H1 (cell line): Measurements from ENCODE around the gene SRSF1. TPM values are rescaled to one million over a fixed set of nuclear protein-coding genes. Genes with fewer than 3 reads are reported as not detected.
"Not testable (repeated sequence)": the region's sequence is repeated elsewhere in the genome, so short reads cannot be mapped to it uniquely, and the experiment has no call there.

Experiments
- CTCF ChIA-PET: fragments of 300-600 bp; sonication (Branson Sonifier 250); formaldehyde crosslinking; loops from one replicate; lab custom pipeline; 2021; ENCODE audit not compliant: partially characterized antibody; lab: Charles Lee
- POLR2A ChIA-PET: fragments of 300-600 bp; sonication (Branson Sonifier 250); formaldehyde crosslinking; loops from one replicate; lab custom pipeline; 2021; ENCODE audit warnings: inconsistent platforms; ENCODE audit not compliant: partially characterized antibody; lab: Charles Lee
- DNase-seq, 2 experiments: peaks; one replicate each; pipeline versions ENCODE4 v3.0.0 to v3.0.0-alpha.2; 2010 to 2022; ENCODE audit warnings: low spot score in 2 of 2, low read depth in 1 of 2, mixed read lengths in 1 of 2
- FAIRE-seq: peaks from 2 replicates; lab custom pipeline; 2011; peaks lifted over from hg19 to GRCh38; lab: Jason Lieb, UNC
- H2AFZ ChIP-seq: 2 replicates; pipeline ENCODE4 v1.8.1; 2012; ENCODE audit warnings: low read length, inconsistent platforms
- H2AK5ac ChIP-seq: 2 replicates; pipeline ENCODE4 v1.6.1; 2013; ENCODE audit warnings: low read depth, low read length
- H2BK120ac ChIP-seq: replicated peaks from 2 replicates; pipeline ENCODE3; 2013; ENCODE audit warnings: low read depth, low read length, inconsistent platforms
- H2BK12ac ChIP-seq: 2 replicates; pipeline ENCODE4 v1.6.1; 2013; ENCODE audit warnings: low read depth, low read length
- H2BK15ac ChIP-seq: 2 replicates; pipeline ENCODE4 v1.6.1; 2013; ENCODE audit warnings: low read length
- H2BK20ac ChIP-seq: 2 replicates; pipeline ENCODE4 v1.6.1; 2013; ENCODE audit warnings: low read length
- H2BK5ac ChIP-seq: 2 replicates; pipeline ENCODE4 v1.6.1; 2013; ENCODE audit warnings: low read depth, low read length
- H3K14ac ChIP-seq: 2 replicates; pipeline ENCODE4 v1.6.1; 2013; ENCODE audit warnings: inconsistent platforms; ENCODE audit not compliant: insufficient read length
- H3K18ac ChIP-seq: 2 replicates; pipeline ENCODE4 v1.6.1; 2013; ENCODE audit warnings: low read length; ENCODE audit errors: extremely low read depth
- H3K23ac ChIP-seq: 2 replicates; pipeline ENCODE4 v1.6.1; 2013; ENCODE audit warnings: inconsistent platforms; ENCODE audit not compliant: insufficient read length
- H3K23me2 ChIP-seq: 2 replicates; pipeline ENCODE4 v1.6.1; 2013; ENCODE audit warnings: low read depth, low read length
- H3K27ac ChIP-seq: 2 replicates; pipeline ENCODE4 v1.6.1; 2011; ENCODE audit warnings: low read depth, low read length, inconsistent platforms
- H3K27me3 ChIP-seq, 4 experiments: replicated peaks in 1 of 4; 1 replicate in 1 of 4; 2 replicates in 3 of 4; pipeline versions ENCODE4 v1.6.1 to v1.8.1; 2011 to 2013; ENCODE audit warnings: low read length in 3 of 4, mild to moderate bottlenecking in 3 of 4, inconsistent platforms in 2 of 4, mixed read lengths in 2 of 4, moderate library complexity in 1 of 4; ENCODE audit not compliant: control insufficient read depth in 3 of 4, insufficient read depth in 3 of 4; ENCODE audit errors: extremely low read depth in 1 of 4
- H3K36me3 ChIP-seq, 4 experiments: 2 replicates each; pipeline versions ENCODE4 v1.6.1 to v1.8.1; 2011 to 2013; ENCODE audit warnings: mild to moderate bottlenecking in 4 of 4, low read length in 3 of 4, moderate library complexity in 2 of 4, control low read depth in 1 of 4, inconsistent platforms in 1 of 4; ENCODE audit not compliant: insufficient read depth in 4 of 4, control insufficient read depth in 2 of 4
- H3K4ac ChIP-seq: replicated peaks from 2 replicates; pipeline ENCODE3; 2013; ENCODE audit warnings: low read length, low read depth, mixed read lengths, inconsistent platforms; ENCODE audit not compliant: insufficient read length
- H3K4me1 ChIP-seq, 4 experiments: replicated peaks in 1 of 4; 1 replicate in 1 of 4; 2 replicates in 3 of 4; pipeline versions ENCODE4 v1.6.1 to v1.8.1; 2011 to 2013; ENCODE audit warnings: low read length in 3 of 4, inconsistent platforms in 2 of 4, mixed read lengths in 1 of 4; ENCODE audit not compliant: insufficient read depth in 4 of 4, control insufficient read depth in 3 of 4
- H3K4me2 ChIP-seq, 2 experiments: 2 replicates each; pipeline versions ENCODE4 v1.6.1 to v1.8.1; 2011 to 2013; ENCODE audit warnings: low read depth in 2 of 2, low read length in 2 of 2, control low read depth in 1 of 2, inconsistent platforms in 1 of 2, mild to moderate bottlenecking in 1 of 2; ENCODE audit not compliant: insufficient read depth in 1 of 2
- H3K4me3 ChIP-seq, 4 experiments: fragments of 200-600, 300-600 bp in 1 of 4; sonication (generic), shearing (Covaris generic), sonication (Bioruptor Twin) in 1 of 4; 2 replicates each; pipeline versions ENCODE4 v1.5.1 to v1.8.1; 2011 to 2016; ENCODE audit warnings: low read length in 4 of 4, low read depth in 3 of 4, control low read depth in 2 of 4, inconsistent platforms in 2 of 4, mild to moderate bottlenecking in 2 of 4, mixed read lengths in 1 of 4, moderate library complexity in 1 of 4; ENCODE audit not compliant: insufficient read depth in 2 of 4; ENCODE audit errors: extremely low read depth in 1 of 4
- H3K56ac ChIP-seq: replicated peaks from 2 replicates; pipeline ENCODE3; 2013; ENCODE audit warnings: low read depth, mild to moderate bottlenecking, mixed read lengths, low read length, inconsistent platforms; ENCODE audit not compliant: insufficient read length
- H3K79me1 ChIP-seq: 2 replicates; pipeline ENCODE4 v1.6.1; 2013; ENCODE audit warnings: low read depth, low read length, control low read depth
- H3K79me2 ChIP-seq, 2 experiments: 2 replicates each; pipeline versions ENCODE4 v1.6.1 to v1.8.1; 2012 to 2013; ENCODE audit warnings: low read length in 2 of 2, mild to moderate bottlenecking in 2 of 2, inconsistent platforms in 1 of 2; ENCODE audit not compliant: insufficient read depth in 2 of 2, control insufficient read depth in 1 of 2
- H3K9ac ChIP-seq, 4 experiments: replicated peaks in 1 of 4; 1 replicate in 1 of 4; 2 replicates in 3 of 4; pipeline versions ENCODE4 v1.6.1 to v1.8.1; 2011 to 2013; ENCODE audit warnings: low read depth in 3 of 4, low read length in 3 of 4, control low read depth in 2 of 4, mild to moderate bottlenecking in 2 of 4, moderate library complexity in 2 of 4, inconsistent platforms in 1 of 4; ENCODE audit errors: extremely low read depth in 1 of 4
- H3K9me3 ChIP-seq, 2 experiments: 2 replicates each; pipeline versions ENCODE4 v1.6.1 to v1.8.1; 2012 to 2013; ENCODE audit warnings: mild to moderate bottlenecking in 2 of 2, moderate library complexity in 2 of 2, control low read depth in 1 of 2, inconsistent platforms in 1 of 2, low read depth in 1 of 2, low read length in 1 of 2, mixed read lengths in 1 of 2; ENCODE audit not compliant: insufficient read depth in 2 of 2
- H4K20me1 ChIP-seq, 2 experiments: replicated peaks in 1 of 2; 2 replicates each; pipeline versions ENCODE3 to v1.8.1; 2011 to 2013; ENCODE audit warnings: inconsistent platforms in 2 of 2, low read length in 2 of 2, mild to moderate bottlenecking in 1 of 2; ENCODE audit not compliant: insufficient read depth in 2 of 2, control insufficient read depth in 1 of 2
- H4K5ac ChIP-seq: 2 replicates; pipeline ENCODE4 v1.6.1; 2013; ENCODE audit warnings: low read length, low read depth, mixed read lengths, inconsistent platforms; ENCODE audit not compliant: insufficient read length
- H4K8ac ChIP-seq: 2 replicates; pipeline ENCODE4 v1.8.0; 2013; ENCODE audit warnings: mild to moderate bottlenecking, moderate library complexity, low read length, inconsistent platforms; ENCODE audit not compliant: insufficient read depth; ENCODE audit errors: extremely low read depth
- H4K91ac ChIP-seq: replicated peaks from 2 replicates; pipeline ENCODE3; 2013; ENCODE audit warnings: low read length, mixed read lengths, inconsistent platforms; ENCODE audit not compliant: insufficient read length
- WGBS, 2 experiments: shearing (Covaris generic) in 1 of 2; methylation state at CpG; one replicate each; pipeline versions ENCODE4 v1.1.6 to v1.1.7; 2013 to 2015; ENCODE audit warnings: low lambda C conversion rate in 2 of 2, mixed read lengths in 2 of 2, inconsistent platforms in 1 of 2, low coverage in 1 of 2, missing lambda C conversion rate in 1 of 2; ENCODE audit not compliant: insufficient replicate concordance in 2 of 2, insufficient coverage in 1 of 2, insufficient read length in 1 of 2; ENCODE audit errors: extremely low coverage in 1 of 2, missing lambda C conversion rate in 1 of 2; 5-methylcytosine and 5-hydroxymethylcytosine counted together
- polyA plus RNA-seq, 7 experiments: library from polyadenylated mRNA; depleted of rRNA in 3 of 7; stranded (reverse) in 5 of 7; unstranded in 2 of 7; fragments of >200 nt in 5 of 7; fragments of 200-250 nt in 2 of 7; gene quantifications; 1 replicate in 5 of 7; 2 replicates in 1 of 7; 4 replicates in 1 of 7; pipeline versions ENCODE4 v1.2.1 to v1.2.3, GENCODE V29; 2011 to 2013; ENCODE audit warnings: missing spikeins in 2 of 7, mixed read lengths in 2 of 7
- total RNA-seq: library from RNA; stranded (reverse); fragmentation: NEBNext Ultra II Directional; extraction: Animal tissue kit (Norgen Biotek cat#: 25700); gene quantifications from 2 replicates; pipeline ENCODE4 v1.2.1, GENCODE V29; 2021

SRSF1 gene
- total and polyA plus RNA-seq, 2 of the 8 experiments (the other 6 are each of a cell fraction or from before 2014, with no cell fraction given) = 149 to 429 TPM

DNA sequence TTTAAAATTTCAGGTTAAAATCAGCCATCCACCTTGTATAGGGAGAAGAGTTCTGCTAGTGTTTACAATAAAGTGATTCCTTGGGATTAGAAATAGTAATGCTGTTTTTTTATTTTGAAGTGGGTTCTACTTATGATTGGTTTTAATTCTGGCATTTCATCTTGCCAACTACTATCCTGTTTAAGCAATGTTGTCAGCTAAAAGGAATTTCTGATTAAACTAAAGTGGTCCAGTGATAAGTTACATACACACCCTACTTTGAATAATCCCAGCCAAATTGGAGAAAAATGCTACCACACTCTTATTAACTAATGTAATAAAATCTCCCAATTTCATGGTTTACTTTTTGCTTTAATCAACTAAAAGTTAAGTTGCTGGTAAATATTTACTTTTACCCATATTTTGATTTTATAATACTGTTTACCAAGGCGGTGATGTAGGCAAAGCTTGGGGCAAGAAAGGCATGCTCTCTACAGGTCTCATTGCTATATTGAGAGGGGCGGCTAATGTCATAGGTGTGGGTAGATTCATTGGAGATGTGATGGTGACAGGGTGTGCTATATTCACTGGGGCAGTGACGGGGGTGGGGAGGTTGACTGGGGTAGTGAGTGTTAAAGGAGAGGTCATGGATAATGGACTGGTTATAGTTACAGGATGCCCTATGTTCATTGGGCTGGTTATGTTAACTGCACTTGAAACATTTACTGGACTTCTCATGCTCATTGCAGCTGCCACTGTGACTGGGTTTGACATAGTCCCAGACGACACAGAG lies 32.8 kb downstream of the SRSF1 start:
- not testable (repeated sequence) for FAIRE-seq
- POLR2A ChIA-PET = interaction anchor here (1.6 to 5.8 kb wide), 2 partner anchors 8 to 32 kb away, joined by 3 to 27 read pairs; no protein-coding TSS in a partner anchor

More for the DNA sequence above, 32.8 kb downstream of the SRSF1 start:
- H3K4me1 ChIP-seq, H3K18ac ChIP-seq, H2BK5ac ChIP-seq, H3K4me3 ChIP-seq, H4K20me1 ChIP-seq, H3K23me2 ChIP-seq, H2BK12ac ChIP-seq, H4K8ac ChIP-seq, H4K5ac ChIP-seq, DNase-seq, H3K79me2 ChIP-seq, H3K23ac ChIP-seq, H3K4me2 ChIP-seq, H3K56ac ChIP-seq, H4K91ac ChIP-seq, H2AFZ ChIP-seq, H3K27ac ChIP-seq, H3K79me1 ChIP-seq, H2BK120ac ChIP-seq, H3K9me3 ChIP-seq, H2BK15ac ChIP-seq, H3K27me3 ChIP-seq, H2AK5ac ChIP-seq, H3K14ac ChIP-seq, H2BK20ac ChIP-seq, H3K9ac ChIP-seq, H3K4ac ChIP-seq: not testable (repeated sequence)
- peaks cover 15 to 57% (median 43%) of the 10 kb centered on the region in 4 experiments for H3K36me3 ChIP-seq
- CTCF ChIA-PET = interaction anchor here (0.7 to 1.6 kb wide), 2 partner anchors 25 to 311 kb away, joined by 3 to 5 read pairs; no protein-coding TSS in a partner anchor
- 85% methylated on average over 4 of the region's 4 CpGs; no CpG with 5 or more reads in 1 of the 2 experiments for WGBS, 2 experiments
